ENCODE results near the gene SDC1.
A peak's percentile ranks its signal among the peaks of the same experiment; 100 is the strongest.
"Not testable (repeated sequence)": the region's sequence is repeated elsewhere in the genome, so short reads cannot be mapped to it uniquely, and the experiment has no call there.

The SDC1 gene

DNA sequence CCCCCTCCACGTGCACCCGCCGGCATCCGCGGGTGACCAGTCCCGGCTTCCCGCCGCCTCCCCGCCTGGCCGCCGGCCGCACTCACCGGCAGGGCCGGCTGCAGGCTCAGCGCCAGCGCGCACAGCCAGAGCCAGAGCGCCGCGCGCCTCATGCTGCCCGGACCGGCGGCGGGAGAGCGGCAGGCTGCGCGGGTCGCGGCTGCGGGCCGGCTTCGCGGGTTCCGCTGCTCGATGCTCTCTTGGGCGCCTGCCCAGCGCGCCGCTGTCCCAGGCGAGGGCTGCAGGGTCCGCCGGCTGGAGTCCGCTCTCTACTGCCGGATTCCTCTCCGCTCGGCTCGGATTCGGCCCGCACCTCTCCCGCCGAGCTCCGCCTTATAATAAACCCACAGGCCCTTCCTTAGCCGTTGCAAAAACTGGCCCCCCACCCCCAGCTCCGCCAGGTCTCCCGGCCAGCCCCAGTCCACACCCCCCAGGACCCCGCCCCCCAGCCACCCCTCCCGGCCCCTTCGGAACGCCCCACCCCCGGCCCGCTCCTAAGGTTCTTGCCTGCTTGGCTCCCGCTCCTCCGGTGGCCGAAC is at the start of gene SDC1:
Gene SDC1, minus strand, starts transcription at position 415 of the 578 bp plus-strand sequence. Its CDS starts 263 bp downstream, at position 152.
- no peak for DNase-seq

DNA sequence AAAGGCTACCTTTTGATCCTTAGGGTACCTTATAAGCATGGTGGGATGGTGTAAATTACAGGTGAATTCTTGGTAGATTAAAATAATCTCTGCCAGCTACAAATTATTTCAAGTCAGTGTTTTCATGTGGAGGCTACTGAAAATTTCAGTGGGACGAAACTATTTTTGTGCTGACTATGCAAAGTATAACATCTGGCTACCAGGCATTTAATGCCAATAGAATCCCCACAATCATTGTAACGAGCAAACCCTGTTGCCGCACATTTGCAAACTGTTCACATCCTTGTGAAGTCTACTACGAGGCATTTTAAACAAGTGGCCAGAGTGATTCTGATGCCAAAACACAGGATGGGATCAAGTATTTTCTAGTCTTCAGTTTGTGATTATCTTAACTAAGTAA is 48.1 kb upstream of the SDC1 start:
- no peak for DNase-seq

- DNase-seq = not testable (repeated sequence)
These were observed 43.4 kb upstream of the SDC1 start for GRCh38 chr2:20268317-20268716.

GRCh38 chr2:20267529-20267928 is 42.6 kb upstream of the SDC1 start:
- no peak for DNase-seq

DNA sequence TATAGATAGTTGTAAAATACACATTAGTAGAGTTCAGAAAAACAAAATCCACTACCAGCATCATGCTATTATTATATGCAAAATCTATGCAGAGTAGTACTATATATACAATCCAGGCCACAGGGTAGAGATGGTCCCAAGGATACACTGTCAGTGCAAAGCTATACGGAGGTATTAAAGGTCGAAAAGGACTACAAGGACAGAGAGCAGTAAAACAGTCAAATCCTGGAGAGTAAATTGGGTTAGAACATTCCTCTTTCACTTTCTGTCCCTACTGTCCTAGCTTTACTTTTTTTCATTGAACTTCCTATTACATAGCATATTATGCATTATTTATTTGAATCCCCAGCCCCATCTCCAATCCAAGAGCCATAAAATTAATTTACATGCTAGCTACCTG is 39.7 kb upstream of the SDC1 start:
- DNase-seq = no peak

- DNase-seq = no peak
These were observed 32.5 kb upstream of the SDC1 start for GRCh38 chr2:20257411-20257810.

- no peak for DNase-seq
These were observed 29.8 kb upstream of the SDC1 start for GRCh38 chr2:20254731-20255130.

- no peak for DNase-seq
These were observed 25.5 kb upstream of the SDC1 start for GRCh38 chr2:20250436-20250835.

DNA sequence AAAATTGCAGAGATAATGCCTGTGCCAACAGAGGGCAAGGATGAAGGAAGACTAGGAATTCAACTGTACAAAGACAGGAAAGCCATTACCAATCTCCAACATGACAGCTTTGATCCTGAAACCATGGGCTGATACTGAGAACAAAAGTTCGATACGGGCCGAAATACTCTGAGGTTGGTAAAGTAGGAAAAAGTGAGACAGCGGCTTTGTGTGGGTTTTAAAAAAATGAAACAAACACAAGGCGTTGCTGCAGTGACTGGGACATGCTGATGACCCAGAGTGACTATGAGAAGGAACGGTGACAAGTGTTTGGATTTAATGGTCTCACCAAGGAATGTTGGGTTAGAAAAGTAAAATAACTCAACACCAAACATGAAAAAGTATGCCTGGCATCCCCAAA is 24.2 kb upstream of the SDC1 start:
- DNase-seq = no peak

- DNase-seq = no peak
These were observed 22.2 kb upstream of the SDC1 start for GRCh38 chr2:20247084-20247483.

GRCh38 chr2:20243637-20244036 is 18.7 kb upstream of the SDC1 start:
- not testable (repeated sequence) for DNase-seq

DNA sequence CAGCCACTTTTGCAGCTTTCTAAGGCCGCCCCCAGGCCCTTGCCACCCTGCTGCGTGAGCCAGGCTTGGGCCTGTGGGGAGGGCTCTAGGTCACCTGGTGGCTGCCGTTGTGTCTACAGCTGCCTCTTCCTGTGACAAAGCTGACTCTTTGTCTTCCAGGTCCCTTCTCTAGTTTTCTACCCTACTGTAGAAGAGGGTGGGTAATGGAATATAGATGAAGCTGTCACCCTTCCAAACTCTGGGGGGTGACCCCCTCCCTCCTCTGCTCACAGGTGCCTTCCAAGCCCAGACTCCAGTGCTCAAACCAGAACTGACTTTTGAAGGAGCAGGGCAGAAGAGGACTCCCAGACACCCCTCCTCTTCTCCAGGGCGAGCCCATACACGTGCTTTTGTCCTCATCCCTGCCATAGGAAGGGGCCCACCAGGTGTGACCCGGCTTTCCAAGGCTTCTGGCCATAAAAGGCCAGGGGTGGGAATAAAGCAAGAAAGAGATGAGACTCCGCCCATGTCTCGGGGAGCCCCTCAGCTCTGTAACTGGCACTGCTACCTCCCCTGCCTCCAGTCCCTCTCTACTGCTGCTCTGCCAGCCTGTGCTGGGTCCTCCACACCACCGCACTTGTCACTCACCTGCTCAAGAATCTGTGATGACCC is 17.9 kb upstream of the SDC1 start:
- DNase-seq = no peak

- peak; percentile 27 for DNase-seq
These were observed 17.2 kb upstream of the SDC1 start for GRCh38 chr2:20241973-20242726.

- DNase-seq = not testable (repeated sequence)
These were observed 15.4 kb upstream of the SDC1 start for GRCh38 chr2:20240291-20240690.

DNA sequence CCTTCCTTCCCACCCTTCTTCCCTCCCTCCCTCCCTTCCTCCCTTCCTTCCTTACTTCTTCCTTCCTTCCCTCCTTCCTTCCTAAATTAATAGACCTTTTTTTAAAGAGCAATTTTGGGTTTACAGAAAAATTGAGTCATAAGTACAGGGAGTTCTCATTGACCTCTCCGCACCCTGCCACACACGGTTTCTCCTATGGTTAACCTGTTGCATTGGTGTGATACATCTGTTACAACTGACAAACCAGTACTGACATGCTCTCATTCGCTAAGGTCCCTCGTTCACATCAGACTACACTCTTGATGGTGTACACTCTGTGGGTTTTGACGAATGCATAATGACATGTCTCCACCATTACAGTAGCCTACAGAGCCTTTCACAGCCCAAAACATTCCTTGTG is 11.6 kb upstream of the SDC1 start:
- DNase-seq = no peak

DNA sequence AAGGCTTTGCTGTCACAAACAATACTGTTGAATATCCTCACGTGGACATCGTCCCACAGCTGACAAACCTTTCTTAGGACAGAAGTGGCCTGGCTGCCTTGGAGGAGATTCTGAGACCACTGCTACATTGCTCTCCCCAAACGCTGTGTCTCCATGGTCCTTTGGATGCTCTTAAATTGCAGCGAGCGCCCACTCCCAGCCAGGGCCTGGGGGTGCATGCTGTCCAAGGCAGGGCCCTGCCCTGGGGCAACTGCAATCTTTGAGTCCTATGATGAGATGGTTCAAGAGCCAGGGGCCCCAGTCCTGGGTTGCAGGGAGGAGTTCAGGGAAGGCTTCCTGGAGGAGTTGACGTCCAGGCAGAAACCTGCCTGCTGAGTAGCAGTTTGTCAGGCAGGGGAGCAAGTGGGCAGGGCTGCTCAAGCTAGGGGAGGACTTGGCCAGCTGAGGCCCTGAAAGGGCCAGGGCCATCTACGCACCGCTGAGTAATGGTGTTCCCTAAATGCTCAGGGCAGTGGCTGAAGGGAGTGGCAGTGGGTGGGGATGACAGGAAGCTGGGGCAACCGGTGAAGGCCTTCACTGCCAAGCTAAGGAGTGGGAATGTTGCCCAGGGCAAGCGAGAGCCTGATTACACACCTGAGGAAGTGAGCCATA is 10.8 kb upstream of the SDC1 start:
- DNase-seq = no peak

GRCh38 chr2:20234597-20234996 is 9.7 kb upstream of the SDC1 start:
- not testable (repeated sequence) for DNase-seq

DNA sequence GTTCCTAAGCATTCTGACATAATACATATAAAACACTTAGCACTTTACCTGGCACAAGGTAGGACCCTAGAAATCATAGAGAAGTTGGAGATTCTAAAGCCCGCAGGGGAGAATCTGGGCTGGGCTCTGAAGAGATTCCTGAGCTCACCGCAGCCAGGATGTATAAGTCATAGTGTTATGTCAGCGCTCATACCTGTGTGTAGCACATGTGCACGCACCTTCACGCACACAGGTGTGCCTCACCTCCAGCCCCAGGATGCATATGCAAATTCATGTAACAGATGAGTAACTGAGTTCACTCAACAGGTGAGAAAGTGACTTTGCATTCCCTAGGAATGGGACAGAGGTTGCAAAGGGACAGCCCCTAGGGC is 7.9 kb upstream of the SDC1 start:
- DNase-seq = no peak

GRCh38 chr2:20231598-20232026 is 6.7 kb upstream of the SDC1 start:
- DNase-seq = no peak

DNA sequence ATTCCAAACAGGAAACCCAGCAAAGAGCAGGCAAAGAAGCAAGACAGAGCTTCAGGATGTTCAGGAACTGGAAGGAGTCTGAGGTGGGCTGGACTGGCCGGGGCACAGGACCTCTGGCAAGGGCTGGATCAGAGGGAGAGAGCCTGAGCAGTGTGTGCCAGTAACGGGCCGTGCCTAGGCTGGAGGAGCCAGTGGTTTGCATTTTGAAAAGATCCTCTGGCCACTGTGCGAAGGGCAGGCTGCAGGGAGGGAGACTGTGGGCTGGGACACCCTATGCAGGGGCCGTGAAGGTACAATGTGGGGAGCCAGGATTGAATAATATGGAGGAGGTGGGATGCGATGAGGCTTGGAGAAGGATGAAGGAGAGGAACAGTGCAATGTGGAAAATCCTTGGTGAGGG is 6.2 kb upstream of the SDC1 start:
- no peak for DNase-seq

GRCh38 chr2:20230114-20230425 is 5.1 kb upstream of the SDC1 start:
- DNase-seq = no peak

DNA sequence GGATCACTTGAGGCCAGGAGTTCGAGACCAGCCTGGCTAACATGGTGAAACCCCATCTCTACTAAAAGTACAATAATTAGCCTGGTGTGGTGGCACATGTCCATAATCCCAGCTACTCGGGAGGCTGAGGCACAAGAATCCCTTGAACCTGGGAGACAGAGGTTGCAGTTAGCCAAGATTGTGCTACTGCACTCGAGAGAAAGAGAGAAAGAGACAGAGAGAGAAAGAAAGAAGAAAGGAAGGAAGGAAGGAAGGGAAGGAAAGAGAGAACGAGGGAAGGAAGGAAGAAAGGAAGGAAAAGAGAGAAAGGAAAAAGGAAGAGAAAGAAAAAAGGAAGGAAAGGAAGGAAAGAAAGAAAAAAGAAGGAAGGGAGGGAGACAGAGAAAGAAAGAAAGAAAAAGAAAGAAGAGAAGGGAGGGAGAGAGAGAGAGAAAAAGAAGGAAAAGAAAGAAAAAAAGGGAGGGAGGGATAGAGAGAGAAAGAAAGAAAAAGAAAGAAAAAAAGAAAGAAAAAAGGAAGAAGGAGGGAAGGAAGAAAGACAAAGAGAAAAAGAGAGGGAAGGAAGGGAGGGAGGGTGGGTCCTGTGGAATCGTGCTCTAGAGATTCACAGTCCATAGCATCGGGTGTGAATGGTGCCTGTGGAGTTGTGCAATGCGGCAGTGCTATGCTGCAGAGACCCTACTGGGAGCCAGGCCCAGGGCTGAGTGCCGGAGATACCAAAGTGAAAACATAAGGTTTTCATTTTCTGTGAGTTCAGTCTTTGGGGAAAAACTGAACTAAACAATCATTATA is 4.6 kb upstream of the SDC1 start:
- no peak for DNase-seq

- no peak for DNase-seq
These were observed 3.1 kb upstream of the SDC1 start for GRCh38 chr2:20227894-20228505.
